CD4-positive, alpha-beta T cell treated with Interferon gamma for 1 hour (primary cell): Measurements from ENCODE around the gene TRIM67.
A peak's percentile ranks its signal among the peaks of the same experiment; 100 is the strongest.
"Not testable (repeated sequence)": the region's sequence is repeated elsewhere in the genome, so short reads cannot be mapped to it uniquely, and the experiment has no call there.

Experiments used
- DNase-seq: peaks from one replicate; pipeline ENCODE4 v3.0.0-alpha.2; 2020

The TRIM67 gene

GRCh38 chr1:231209531-231209930 is 47.7 kb downstream of the TRIM67 start:
- DNase-seq = no peak

DNA sequence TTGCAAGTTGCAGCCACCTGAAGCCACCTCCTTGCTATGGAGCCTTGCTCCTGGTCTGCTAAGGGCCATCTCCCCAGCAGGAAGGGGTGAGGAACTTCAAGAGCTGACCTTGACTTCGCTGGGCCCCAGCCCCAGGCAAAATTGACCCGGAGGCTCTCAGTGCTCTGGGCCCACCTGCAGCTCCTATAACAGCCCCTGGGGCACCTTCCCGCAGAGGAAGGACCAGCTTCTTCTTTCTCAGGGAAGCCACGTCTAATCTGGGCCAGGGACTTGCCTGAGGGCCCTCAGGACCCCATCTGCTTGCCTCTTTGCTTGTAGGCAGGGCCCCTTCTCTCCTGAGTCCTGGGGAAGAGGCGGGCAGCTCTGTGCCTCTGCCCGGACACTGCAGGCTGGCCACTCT is 48.3 kb downstream of the TRIM67 start:
- no peak for DNase-seq

- peak; percentile 86 for DNase-seq
Measured at GRCh38 chr1:231211005-231211857, 49.4 kb downstream of the TRIM67 start.

GRCh38 chr1:231212301-231212700 is 50.4 kb downstream of the TRIM67 start:
- not testable (repeated sequence) for DNase-seq

- no peak for DNase-seq
Measured at GRCh38 chr1:231213831-231214573, 52.1 kb downstream of the TRIM67 start.

GRCh38 chr1:231214918-231215680 is 53.2 kb downstream of the TRIM67 start:
- no peak for DNase-seq

- DNase-seq = no peak
Measured at GRCh38 chr1:231215681-231216385, 54.0 kb downstream of the TRIM67 start.

DNA sequence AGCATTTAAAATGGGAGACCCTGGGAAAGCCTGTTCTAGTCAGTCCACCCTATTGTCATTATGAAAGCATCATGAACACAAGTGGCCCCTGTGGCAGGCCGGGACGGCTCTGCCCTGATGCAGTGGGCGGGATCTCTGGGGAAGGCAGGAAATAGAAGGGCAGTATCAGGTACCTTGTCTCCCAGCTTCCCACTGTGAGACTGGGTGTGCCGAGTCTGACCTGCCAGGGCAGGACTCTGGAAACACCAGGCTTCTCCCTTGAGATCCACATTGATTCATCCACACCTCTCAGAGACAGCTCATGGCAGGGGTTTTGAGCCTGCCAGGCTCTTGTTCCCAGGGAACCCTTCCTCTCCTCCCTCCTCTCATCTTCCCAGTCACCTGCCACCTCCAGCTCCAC is 54.6 kb downstream of the TRIM67 start:
- DNase-seq = no peak

GRCh38 chr1:231217056-231217455 is 55.2 kb downstream of the TRIM67 start:
- no peak for DNase-seq

- DNase-seq = no peak
Measured at GRCh38 chr1:231218078-231218477, 56.2 kb downstream of the TRIM67 start.

DNA sequence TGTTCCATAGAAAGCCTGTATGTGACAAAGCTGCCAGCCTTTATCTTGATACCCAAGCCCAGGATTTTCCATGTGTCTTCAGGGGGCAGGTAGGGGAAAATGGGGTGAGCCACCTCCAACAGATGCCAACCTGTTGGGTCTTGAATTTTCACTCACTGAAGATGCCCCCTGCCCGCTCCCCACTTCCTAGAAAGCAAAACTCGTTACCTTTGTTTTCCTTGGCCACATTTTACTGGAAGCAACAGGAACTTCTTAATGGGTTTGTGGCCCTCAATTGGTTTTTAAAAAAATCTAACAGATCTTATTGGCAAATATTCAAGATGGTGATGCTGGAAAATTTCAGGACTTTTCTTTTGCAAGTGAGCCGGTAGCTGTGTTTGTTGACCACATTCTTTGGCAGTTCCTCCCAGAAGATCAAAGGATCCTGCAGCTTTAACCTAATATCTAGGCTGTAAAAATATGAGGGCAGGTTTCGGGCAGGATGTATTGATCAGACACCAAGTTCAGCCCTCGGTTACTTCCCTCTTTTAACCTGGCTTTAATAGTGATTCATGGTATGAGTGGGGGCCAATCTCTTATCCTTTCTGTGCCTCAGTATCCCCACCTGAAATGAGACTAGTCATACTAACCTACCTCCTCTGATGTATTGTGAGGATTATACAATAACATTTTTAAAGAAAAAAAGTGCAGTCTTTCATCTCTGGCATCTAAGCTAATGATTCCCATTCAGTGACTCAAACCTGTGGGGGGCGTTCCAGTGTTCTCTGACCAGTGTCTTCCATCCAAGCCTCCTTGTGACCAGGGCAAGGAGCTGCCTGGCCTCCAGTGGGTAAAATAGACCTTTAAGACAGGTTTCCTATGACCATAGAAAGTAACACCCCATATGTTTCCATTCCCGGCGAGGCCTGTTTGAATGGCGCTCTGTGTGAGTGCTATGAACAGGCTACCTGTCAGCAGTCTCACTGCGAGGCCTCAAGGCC is 57.9 kb downstream of the TRIM67 start:
- DNase-seq = no peak

GRCh38 chr1:231220801-231221200 is 58.9 kb downstream of the TRIM67 start:
- DNase-seq = no peak

DNA sequence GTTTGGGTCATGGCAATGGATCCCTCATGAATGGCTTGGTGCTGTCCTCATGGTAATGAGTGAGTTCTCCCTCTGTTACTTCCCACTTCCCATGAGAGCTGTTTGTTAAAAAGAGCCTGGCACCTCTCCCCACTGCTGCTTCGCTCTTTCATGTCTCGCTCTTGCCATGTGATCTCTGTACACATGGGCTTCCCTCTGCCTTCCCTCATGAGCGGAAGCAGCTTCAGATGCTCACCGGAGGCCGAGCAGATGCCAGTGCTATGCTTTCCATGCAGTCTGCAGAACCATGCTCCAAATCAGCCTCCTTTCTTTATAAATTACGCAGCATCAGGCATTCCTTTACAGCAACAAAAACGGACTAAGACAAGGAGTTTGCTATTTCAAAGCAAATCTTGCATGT is 64.3 kb downstream of the TRIM67 start:
- DNase-seq = no peak

DNA sequence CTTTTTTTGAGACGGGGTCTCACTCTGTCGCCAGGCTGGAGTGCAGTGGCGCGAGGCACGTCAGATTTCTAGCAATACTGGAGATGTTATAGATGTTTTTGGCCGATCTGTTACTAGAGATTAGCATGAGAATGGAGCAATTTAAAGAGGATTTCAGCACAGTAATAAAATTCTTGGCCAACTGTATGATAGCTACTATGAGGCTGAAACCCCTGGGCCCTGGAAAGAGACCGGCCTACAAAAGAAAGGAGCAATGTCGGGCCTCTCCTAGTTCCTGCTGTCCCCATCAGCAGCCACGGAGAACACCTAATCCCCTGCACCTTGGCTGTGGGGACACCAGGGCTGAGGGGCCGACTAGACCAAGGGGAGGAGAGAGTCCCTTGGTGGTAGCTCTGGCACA is 69.7 kb downstream of the TRIM67 start:
- no peak for DNase-seq

DNA sequence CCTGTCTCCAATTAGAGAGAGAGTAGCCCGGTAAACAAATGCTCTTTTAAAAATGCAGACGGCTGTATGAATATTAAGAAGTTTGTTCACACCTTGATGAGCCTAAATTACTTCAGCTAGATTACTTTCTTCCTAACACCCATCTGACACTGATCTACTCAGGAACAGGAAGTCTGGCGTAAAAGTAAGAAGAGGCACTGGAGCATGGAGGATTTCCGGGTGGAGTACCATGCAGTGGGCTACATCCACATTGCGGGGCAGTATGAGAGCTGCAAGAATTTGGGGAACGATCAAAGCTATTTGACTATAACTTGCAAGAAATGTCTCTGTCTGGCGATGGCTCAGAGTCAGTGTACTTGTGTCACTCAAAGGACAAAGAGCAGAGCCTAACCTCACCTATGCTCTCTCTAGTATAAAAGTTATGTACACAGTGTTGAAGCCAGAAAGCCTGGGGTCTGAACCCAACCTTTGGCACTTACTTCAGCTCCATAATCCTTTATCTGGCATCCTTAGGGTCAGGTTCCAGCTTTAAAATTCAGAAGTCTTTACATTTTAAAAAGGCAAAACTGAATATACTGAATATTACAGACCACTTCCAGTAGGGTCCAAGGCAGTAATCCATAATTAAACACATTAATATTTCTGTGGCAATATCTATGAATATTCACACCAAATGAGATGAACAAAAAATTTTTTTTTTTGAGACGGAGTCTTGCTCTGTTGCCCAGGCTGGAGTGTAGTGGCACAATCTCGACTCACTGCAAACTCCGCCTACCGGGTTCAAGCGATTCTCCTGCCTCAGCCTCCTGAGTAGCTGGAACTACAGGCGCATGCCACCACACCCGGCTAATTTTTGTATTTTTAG is 71.2 kb downstream of the TRIM67 start:
- DNase-seq = no peak

DNA sequence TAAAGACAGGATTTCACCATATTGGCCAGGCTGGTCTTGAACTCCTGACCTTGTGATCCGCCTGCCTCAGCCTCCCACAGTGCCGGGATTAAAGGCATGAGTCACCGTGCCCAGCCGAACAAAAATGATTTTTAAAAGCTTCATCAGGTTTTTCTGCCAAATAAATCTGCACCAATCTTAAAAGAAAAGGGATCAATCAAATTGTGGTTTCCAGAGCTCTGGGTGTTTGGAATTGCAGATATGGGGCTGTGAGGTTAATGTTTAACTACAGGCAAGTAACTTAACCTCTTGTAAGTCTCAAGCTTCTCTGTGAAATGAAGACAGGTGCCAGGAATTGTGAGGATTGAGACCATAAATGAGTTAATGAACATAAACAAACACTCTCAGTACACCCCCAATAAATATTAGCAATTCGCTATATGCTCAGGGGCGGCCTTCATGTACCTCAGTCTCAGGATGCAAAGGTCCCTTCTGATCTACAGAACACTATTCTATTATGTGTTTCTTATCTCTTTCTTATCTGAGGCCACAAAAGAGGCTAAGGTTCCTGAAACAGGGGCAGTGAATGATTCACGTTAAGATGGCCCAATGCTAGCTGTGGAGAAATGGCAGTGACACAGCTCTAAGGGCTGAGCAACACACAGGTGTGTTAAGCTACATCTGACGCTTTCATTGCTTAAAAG is 72.0 kb downstream of the TRIM67 start:
- no peak for DNase-seq

GRCh38 chr1:231234506-231234905 is 72.6 kb downstream of the TRIM67 start:
- DNase-seq = no peak

DNA sequence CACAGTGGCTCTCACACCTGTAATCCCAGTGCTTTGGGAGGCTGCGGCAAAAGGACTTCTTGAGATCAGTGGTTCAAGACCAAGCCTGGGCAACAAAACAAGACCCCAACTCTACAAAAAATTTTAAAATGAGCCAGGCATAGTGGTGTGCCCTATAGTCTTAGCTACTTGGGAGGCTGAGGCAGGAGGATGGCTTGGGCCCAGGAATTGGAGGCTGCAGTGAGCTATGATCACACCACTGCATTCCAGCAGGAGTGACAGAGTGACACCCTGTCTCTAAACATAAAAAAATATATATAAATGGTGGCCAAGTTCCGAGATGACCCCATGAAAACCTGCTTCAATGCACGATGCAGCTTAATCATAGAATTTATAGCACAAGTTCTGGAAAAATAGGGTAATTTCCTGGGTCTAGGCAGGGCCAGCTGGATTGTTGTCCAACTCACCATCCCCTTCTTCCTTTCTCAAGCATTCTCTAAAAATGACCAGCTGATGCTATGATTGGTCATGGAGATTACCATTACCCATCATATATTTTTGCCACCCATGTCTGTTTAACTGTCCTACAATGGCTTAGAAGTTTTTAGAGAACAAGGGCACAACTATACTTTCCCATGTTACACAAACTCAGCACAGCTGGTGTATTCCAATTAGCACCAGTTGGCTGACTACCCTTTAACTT is 73.8 kb downstream of the TRIM67 start:
- no peak for DNase-seq

DNA sequence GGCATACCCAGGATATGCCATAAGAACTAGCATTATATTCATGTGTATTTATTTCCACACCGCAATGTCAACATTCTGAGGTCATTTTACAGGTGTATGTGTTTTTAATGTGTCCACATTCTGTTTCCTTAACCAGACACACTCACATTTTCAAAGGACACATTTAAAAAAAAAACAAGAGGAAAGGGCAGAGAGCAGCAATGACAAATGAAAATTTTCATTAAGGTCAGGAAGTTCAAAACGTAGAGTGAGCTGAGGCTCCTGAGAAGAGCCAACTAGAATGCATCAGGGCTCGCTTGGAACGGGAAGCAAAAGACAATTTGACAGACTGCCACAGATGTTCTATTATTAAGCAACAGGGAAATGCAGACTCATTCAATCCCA is 74.3 kb downstream of the TRIM67 start:
- no peak for DNase-seq
